H1 (cell line): ENCODE results near the gene TIMM29. TPM values are rescaled to one million over a fixed set of nuclear protein-coding genes. Genes with fewer than 3 reads are reported as not detected.

Experiments used
- CTCF ChIA-PET: fragments of 300-600 bp; sonication (Branson Sonifier 250); formaldehyde crosslinking; loops from one replicate; lab custom pipeline; 2021; ENCODE audit not compliant: partially characterized antibody; lab: Charles Lee
- POLR2A ChIA-PET: fragments of 300-600 bp; sonication (Branson Sonifier 250); formaldehyde crosslinking; loops from one replicate; lab custom pipeline; 2021; ENCODE audit warnings: inconsistent platforms; ENCODE audit not compliant: partially characterized antibody; lab: Charles Lee
- DNase-seq, 2 experiments: peaks; one replicate each; pipeline versions ENCODE4 v3.0.0 to v3.0.0-alpha.2; 2010 to 2022; ENCODE audit warnings: low spot score in 2 of 2, low read depth in 1 of 2, mixed read lengths in 1 of 2
- FAIRE-seq: peaks from 2 replicates; lab custom pipeline; 2011; peaks lifted over from hg19 to GRCh38; lab: Jason Lieb, UNC
- H2AFZ ChIP-seq: 2 replicates; pipeline ENCODE4 v1.8.1; 2012; ENCODE audit warnings: low read length, inconsistent platforms
- H2AK5ac ChIP-seq: 2 replicates; pipeline ENCODE4 v1.6.1; 2013; ENCODE audit warnings: low read depth, low read length
- H2BK120ac ChIP-seq: replicated peaks from 2 replicates; pipeline ENCODE3; 2013; ENCODE audit warnings: low read depth, low read length, inconsistent platforms
- H2BK12ac ChIP-seq: 2 replicates; pipeline ENCODE4 v1.6.1; 2013; ENCODE audit warnings: low read depth, low read length
- H2BK15ac ChIP-seq: 2 replicates; pipeline ENCODE4 v1.6.1; 2013; ENCODE audit warnings: low read length
- H2BK20ac ChIP-seq: 2 replicates; pipeline ENCODE4 v1.6.1; 2013; ENCODE audit warnings: low read length
- H2BK5ac ChIP-seq: 2 replicates; pipeline ENCODE4 v1.6.1; 2013; ENCODE audit warnings: low read depth, low read length
- H3K14ac ChIP-seq: 2 replicates; pipeline ENCODE4 v1.6.1; 2013; ENCODE audit warnings: inconsistent platforms; ENCODE audit not compliant: insufficient read length
- H3K18ac ChIP-seq: 2 replicates; pipeline ENCODE4 v1.6.1; 2013; ENCODE audit warnings: low read length; ENCODE audit errors: extremely low read depth
- H3K23ac ChIP-seq: 2 replicates; pipeline ENCODE4 v1.6.1; 2013; ENCODE audit warnings: inconsistent platforms; ENCODE audit not compliant: insufficient read length
- H3K23me2 ChIP-seq: 2 replicates; pipeline ENCODE4 v1.6.1; 2013; ENCODE audit warnings: low read depth, low read length
- H3K27ac ChIP-seq: 2 replicates; pipeline ENCODE4 v1.6.1; 2011; ENCODE audit warnings: low read depth, low read length, inconsistent platforms
- H3K27me3 ChIP-seq, 4 experiments: replicated peaks in 1 of 4; 1 replicate in 1 of 4; 2 replicates in 3 of 4; pipeline versions ENCODE4 v1.6.1 to v1.8.1; 2011 to 2013; ENCODE audit warnings: low read length in 3 of 4, mild to moderate bottlenecking in 3 of 4, inconsistent platforms in 2 of 4, mixed read lengths in 2 of 4, moderate library complexity in 1 of 4; ENCODE audit not compliant: control insufficient read depth in 3 of 4, insufficient read depth in 3 of 4; ENCODE audit errors: extremely low read depth in 1 of 4
- H3K36me3 ChIP-seq, 4 experiments: 2 replicates each; pipeline versions ENCODE4 v1.6.1 to v1.8.1; 2011 to 2013; ENCODE audit warnings: mild to moderate bottlenecking in 4 of 4, low read length in 3 of 4, moderate library complexity in 2 of 4, control low read depth in 1 of 4, inconsistent platforms in 1 of 4; ENCODE audit not compliant: insufficient read depth in 4 of 4, control insufficient read depth in 2 of 4
- H3K4ac ChIP-seq: replicated peaks from 2 replicates; pipeline ENCODE3; 2013; ENCODE audit warnings: low read length, low read depth, mixed read lengths, inconsistent platforms; ENCODE audit not compliant: insufficient read length
- H3K4me1 ChIP-seq, 4 experiments: replicated peaks in 1 of 4; 1 replicate in 1 of 4; 2 replicates in 3 of 4; pipeline versions ENCODE4 v1.6.1 to v1.8.1; 2011 to 2013; ENCODE audit warnings: low read length in 3 of 4, inconsistent platforms in 2 of 4, mixed read lengths in 1 of 4; ENCODE audit not compliant: insufficient read depth in 4 of 4, control insufficient read depth in 3 of 4
- H3K4me2 ChIP-seq, 2 experiments: 2 replicates each; pipeline versions ENCODE4 v1.6.1 to v1.8.1; 2011 to 2013; ENCODE audit warnings: low read depth in 2 of 2, low read length in 2 of 2, control low read depth in 1 of 2, inconsistent platforms in 1 of 2, mild to moderate bottlenecking in 1 of 2; ENCODE audit not compliant: insufficient read depth in 1 of 2
- H3K4me3 ChIP-seq, 4 experiments: fragments of 200-600, 300-600 bp in 1 of 4; sonication (generic), shearing (Covaris generic), sonication (Bioruptor Twin) in 1 of 4; 2 replicates each; pipeline versions ENCODE4 v1.5.1 to v1.8.1; 2011 to 2016; ENCODE audit warnings: low read length in 4 of 4, low read depth in 3 of 4, control low read depth in 2 of 4, inconsistent platforms in 2 of 4, mild to moderate bottlenecking in 2 of 4, mixed read lengths in 1 of 4, moderate library complexity in 1 of 4; ENCODE audit not compliant: insufficient read depth in 2 of 4; ENCODE audit errors: extremely low read depth in 1 of 4
- H3K56ac ChIP-seq: replicated peaks from 2 replicates; pipeline ENCODE3; 2013; ENCODE audit warnings: low read depth, mild to moderate bottlenecking, mixed read lengths, low read length, inconsistent platforms; ENCODE audit not compliant: insufficient read length
- H3K79me1 ChIP-seq: 2 replicates; pipeline ENCODE4 v1.6.1; 2013; ENCODE audit warnings: low read depth, low read length, control low read depth
- H3K79me2 ChIP-seq, 2 experiments: 2 replicates each; pipeline versions ENCODE4 v1.6.1 to v1.8.1; 2012 to 2013; ENCODE audit warnings: low read length in 2 of 2, mild to moderate bottlenecking in 2 of 2, inconsistent platforms in 1 of 2; ENCODE audit not compliant: insufficient read depth in 2 of 2, control insufficient read depth in 1 of 2
- H3K9ac ChIP-seq, 4 experiments: replicated peaks in 1 of 4; 1 replicate in 1 of 4; 2 replicates in 3 of 4; pipeline versions ENCODE4 v1.6.1 to v1.8.1; 2011 to 2013; ENCODE audit warnings: low read depth in 3 of 4, low read length in 3 of 4, control low read depth in 2 of 4, mild to moderate bottlenecking in 2 of 4, moderate library complexity in 2 of 4, inconsistent platforms in 1 of 4; ENCODE audit errors: extremely low read depth in 1 of 4
- H3K9me3 ChIP-seq, 2 experiments: 2 replicates each; pipeline versions ENCODE4 v1.6.1 to v1.8.1; 2012 to 2013; ENCODE audit warnings: mild to moderate bottlenecking in 2 of 2, moderate library complexity in 2 of 2, control low read depth in 1 of 2, inconsistent platforms in 1 of 2, low read depth in 1 of 2, low read length in 1 of 2, mixed read lengths in 1 of 2; ENCODE audit not compliant: insufficient read depth in 2 of 2
- H4K20me1 ChIP-seq, 2 experiments: replicated peaks in 1 of 2; 2 replicates each; pipeline versions ENCODE3 to v1.8.1; 2011 to 2013; ENCODE audit warnings: inconsistent platforms in 2 of 2, low read length in 2 of 2, mild to moderate bottlenecking in 1 of 2; ENCODE audit not compliant: insufficient read depth in 2 of 2, control insufficient read depth in 1 of 2
- H4K5ac ChIP-seq: 2 replicates; pipeline ENCODE4 v1.6.1; 2013; ENCODE audit warnings: low read length, low read depth, mixed read lengths, inconsistent platforms; ENCODE audit not compliant: insufficient read length
- H4K8ac ChIP-seq: 2 replicates; pipeline ENCODE4 v1.8.0; 2013; ENCODE audit warnings: mild to moderate bottlenecking, moderate library complexity, low read length, inconsistent platforms; ENCODE audit not compliant: insufficient read depth; ENCODE audit errors: extremely low read depth
- H4K91ac ChIP-seq: replicated peaks from 2 replicates; pipeline ENCODE3; 2013; ENCODE audit warnings: low read length, mixed read lengths, inconsistent platforms; ENCODE audit not compliant: insufficient read length
- BACH1 ChIP-seq: IDR thresholded peaks from 2 replicates; pipeline ENCODE4 v1.6.1; 2012; ENCODE audit warnings: low read length, improper control_type of control experiment
- BRCA1 ChIP-seq: IDR thresholded peaks from 2 replicates; pipeline ENCODE4 v1.6.1; 2012; ENCODE audit warnings: low read depth, low read length, improper control_type of control experiment
- CHD1 ChIP-seq: IDR thresholded peaks from 2 replicates; pipeline ENCODE4 v1.6.1; 2012; ENCODE audit warnings: low read depth, low read length, improper control_type of control experiment
- CREB1 ChIP-seq: IDR thresholded peaks from 2 replicates; pipeline ENCODE4 v1.6.1; 2012; ENCODE audit warnings: inconsistent platforms
- EZH2 ChIP-seq: fragments of 200-600 bp; sonication (generic); IDR thresholded peaks from 2 replicates; pipeline ENCODE4 v1.7.1; 2012; ENCODE audit warnings: low read depth, mild to moderate bottlenecking, moderate library complexity, low read length, inconsistent platforms; ENCODE audit not compliant: severe bottlenecking
- GTF2F1 ChIP-seq: IDR thresholded peaks from 2 replicates; pipeline ENCODE4 v1.6.1; 2012; ENCODE audit warnings: low read depth, low read length, improper control_type of control experiment, borderline replicate concordance
- JUND ChIP-seq: IDR thresholded peaks from 2 replicates; pipeline ENCODE4 v1.6.1; 2011; ENCODE audit warnings: mild to moderate bottlenecking, improper control_type of control experiment, low read length
- KDM1A ChIP-seq: fragments of 200-600, 300-600 bp; sonication (generic); IDR thresholded peaks from 2 replicates; pipeline ENCODE4 v1.7.1; 2016; ENCODE audit warnings: mild to moderate bottlenecking, low read length, borderline replicate concordance
- PHF8 ChIP-seq: fragments of 200-600 bp; sonication (generic); conservative IDR thresholded peaks from 2 replicates; pipeline ENCODE4 v1.7.1; 2012; ENCODE audit warnings: low read depth, mild to moderate bottlenecking, inconsistent platforms, low read length, moderate library complexity
- POU5F1 ChIP-seq: IDR thresholded peaks from 2 replicates; pipeline ENCODE4 v1.6.1; 2011; ENCODE audit warnings: low read depth, mild to moderate bottlenecking, low read length, moderate library complexity
- TCF12 ChIP-seq: IDR thresholded peaks from 2 replicates; pipeline ENCODE4 v1.6.1; 2011; ENCODE audit warnings: low read depth, mild to moderate bottlenecking, low read length
- YY1 ChIP-seq: IDR thresholded peaks from 2 replicates; pipeline ENCODE4 v1.6.1; 2011; ENCODE audit warnings: low read depth, mild to moderate bottlenecking, low read length
- WGBS, 2 experiments: shearing (Covaris generic) in 1 of 2; methylation state at CpG; one replicate each; pipeline versions ENCODE4 v1.1.6 to v1.1.7; 2013 to 2015; ENCODE audit warnings: low lambda C conversion rate in 2 of 2, mixed read lengths in 2 of 2, inconsistent platforms in 1 of 2, low coverage in 1 of 2, missing lambda C conversion rate in 1 of 2; ENCODE audit not compliant: insufficient replicate concordance in 2 of 2, insufficient coverage in 1 of 2, insufficient read length in 1 of 2; ENCODE audit errors: extremely low coverage in 1 of 2, missing lambda C conversion rate in 1 of 2; 5-methylcytosine and 5-hydroxymethylcytosine counted together
- polyA plus RNA-seq, 7 experiments: library from polyadenylated mRNA; depleted of rRNA in 3 of 7; stranded (reverse) in 5 of 7; unstranded in 2 of 7; fragments of >200 nt in 5 of 7; fragments of 200-250 nt in 2 of 7; gene quantifications; 1 replicate in 5 of 7; 2 replicates in 1 of 7; 4 replicates in 1 of 7; pipeline versions ENCODE4 v1.2.1 to v1.2.3, GENCODE V29; 2011 to 2013; ENCODE audit warnings: missing spikeins in 2 of 7, mixed read lengths in 2 of 7
- total RNA-seq: library from RNA; stranded (reverse); fragmentation: NEBNext Ultra II Directional; extraction: Animal tissue kit (Norgen Biotek cat#: 25700); gene quantifications from 2 replicates; pipeline ENCODE4 v1.2.1, GENCODE V29; 2021

TIMM29 gene
- total and polyA plus RNA-seq, 2 of the 8 experiments (the other 6 are each of a cell fraction or from before 2014, with no cell fraction given): 15.9 to 24.0 TPM

DNA sequence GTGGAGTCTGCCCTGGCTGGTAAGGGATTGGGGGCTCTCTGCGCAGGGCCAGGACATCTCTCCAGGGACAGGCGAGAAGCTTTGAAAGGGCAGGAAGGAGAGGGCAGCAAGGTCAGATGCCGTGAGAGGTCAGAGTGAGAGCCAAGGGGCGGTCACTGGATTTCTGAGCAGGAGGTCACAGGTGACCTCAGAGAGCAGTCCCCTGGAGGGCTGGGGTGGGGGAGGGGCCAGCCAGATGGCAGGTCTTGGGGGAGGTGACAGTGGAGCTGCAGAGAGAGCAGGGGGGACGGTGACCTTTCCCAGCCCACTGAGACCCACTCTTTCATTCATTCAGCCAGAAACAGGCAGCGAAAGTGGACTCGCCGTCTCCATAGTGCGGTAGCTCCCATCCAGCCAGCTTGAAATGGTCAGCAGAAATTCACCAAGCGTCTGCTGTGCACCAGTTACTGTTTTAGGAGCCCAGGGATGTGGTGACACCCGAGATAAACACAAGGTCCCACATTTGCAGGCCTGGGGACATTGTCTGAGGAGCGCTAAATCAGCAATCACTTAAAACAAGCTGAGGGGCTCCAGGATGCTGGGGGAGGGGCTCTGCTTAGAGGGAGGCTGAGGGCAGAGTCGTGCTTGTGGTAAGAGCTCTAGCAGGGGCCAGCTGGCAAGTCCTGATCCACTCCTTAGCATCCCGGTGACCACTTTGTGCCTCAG is 47.1 kb upstream of the TIMM29 start:
- H2BK12ac ChIP-seq: peak overlapping the region; percentile 96
- peaks cover 4 to 91% of the 10 kb centered on the region in 2 experiments; a peak in 3 of 4 replicates for H3K79me2 ChIP-seq
- H3K14ac ChIP-seq: no peak overlapping the region
- no peaks in the 10 kb centered on the region for H3K9me3 ChIP-seq
- peaks cover 0 to 2% (median 0%) of the 10 kb centered on the region in 4 experiments; a peak in 1 of 8 replicates for H3K36me3 ChIP-seq
- peak overlapping the region; percentile 30; the same call in 1 of the 2 replicates for H3K27ac ChIP-seq
- H3K4me3 ChIP-seq: peak overlapping the region in 2 of 4 experiments; percentile 3 to 24; a peak in 2 of 8 replicates
- ChIA-PET CTCF (interaction anchor here (0.7 to 11.7 kb wide), 11 partner anchors 9 to 164 kb away, joined by 3 to 103 read pairs (median 5); partner anchors contain the start of genes CARM1 and TMED1), POLR2A (interaction anchor here (0.6 to 6.4 kb wide), 11 partner anchors 8 to 223 kb away, joined by 3 to 72 read pairs (median 4); partner anchors contain the start of genes CARM1 and TMED1)
- 0 out of 2 replicates have a peak overlapping the region, but pooled peaks have one; percentile 95 for H2BK15ac ChIP-seq
- H2BK20ac ChIP-seq: peak overlapping the region; percentile 91
- no peak overlapping the region for H3K56ac ChIP-seq
- no peak overlapping the region for H4K5ac ChIP-seq
- H3K23me2 ChIP-seq: no peaks in the 10 kb centered on the region
- peak overlapping the region; percentile 48 for H3K4ac ChIP-seq
- no peak overlapping the region for H2BK120ac ChIP-seq
- peaks cover 26 to 41% (median 35%) of the 10 kb centered on the region in 4 experiments for H3K4me1 ChIP-seq
- DNase-seq (no peak), FAIRE-seq (no peak)
- H4K20me1 ChIP-seq: peaks cover 0 to 3% of the 10 kb centered on the region in 2 experiments
- no peaks in the 10 kb centered on the region for H3K27me3 ChIP-seq
- H3K23ac ChIP-seq: no peak overlapping the region
- H2AFZ ChIP-seq: no peak overlapping the region
- H3K79me1 ChIP-seq: peaks cover 29% of the 10 kb centered on the region
- peak overlapping the region; percentile 42 to 57 for H3K4me2 ChIP-seq
- peak overlapping the region; percentile 93 for H3K18ac ChIP-seq
- no peak overlapping the region for H3K9ac ChIP-seq
- H2BK5ac ChIP-seq: peak overlapping the region; percentile 97
- 65% methylated on average over 14 of the region's 14 CpGs; no CpG with 5 or more reads in 1 of the 2 experiments for WGBS, 2 experiments
- H2AK5ac ChIP-seq: peak overlapping the region; percentile 84; the same call in 1 of the 2 replicates
- no peak overlapping the region for H4K8ac ChIP-seq
- peak overlapping the region; percentile 29 for H4K91ac ChIP-seq
- TF ChIP-seq KDM1A (no peak), GTF2F1 (no peak), EZH2 (no peak), JUND (no peak), BRCA1 (no peak), PHF8 (no peak), POU5F1 (no peak), BACH1 (no peak), CREB1 (0 out of 2 replicates have a peak, but pooled peaks have one; percentile 22), YY1 (no peak), TCF12 (0 out of 2 replicates have a peak, but pooled peaks have one; percentile 41), CHD1 (no peak)
